Panc1 (cell line): ENCODE data around the gene LTN1.

ENCODE experiments used
- CTCF ChIP-seq: fragments of 450-650 bp; IDR thresholded peaks from 2 replicates; pipeline ENCODE4 v1.5.1; 2017; ENCODE audit warnings: mild to moderate bottlenecking
- POLR2AphosphoS5 ChIP-seq: IDR thresholded peaks from 2 replicates; pipeline ENCODE4 v1.6.1; 2012; ENCODE audit warnings: mild to moderate bottlenecking, low read depth, low read length, moderate library complexity
- REST ChIP-seq, 2 experiments: IDR thresholded peaks; 2 replicates each; pipeline ENCODE4 v1.6.1; 2011 to 2012; ENCODE audit warnings: low read depth in 2 of 2, control low read depth in 1 of 2, low read length in 1 of 2, mild to moderate bottlenecking in 1 of 2, moderate library complexity in 1 of 2; ENCODE audit not compliant: insufficient read depth in 1 of 2
- SIN3A ChIP-seq: IDR thresholded peaks from 2 replicates; pipeline ENCODE4 v1.6.1; 2012; ENCODE audit warnings: low read depth, mild to moderate bottlenecking, low read length, moderate library complexity, borderline replicate concordance; ENCODE audit not compliant: insufficient read depth
- TCF7L2 ChIP-seq: IDR thresholded peaks from 2 replicates; pipeline ENCODE4 v1.6.1; 2011; ENCODE audit warnings: mild to moderate bottlenecking, low read depth, low read length, inconsistent platforms

GRCh38 chr21:28991861-28992525, 684 bp downstream of the LTN1 start:
- TF ChIP-seq POLR2AphosphoS5 (no peak), CTCF (no peak), TCF7L2 (no peak), SIN3A (no peak), REST (IDR thresholded peaks at IDR 0.05; ENCODE audit: insufficient read depth in 1 of 2, low read depth in 2 of 2, low read length in 1 of 2) (no peak)
